ENCODE measurements around the gene KCNK3.

- no peak for TF ChIP-seq CEBPB (IDR thresholded peaks at IDR 0.05; ENCODE audit: borderline replicate concordance, low read depth, low read length)
- TF ChIP-seq, protein P1, sequence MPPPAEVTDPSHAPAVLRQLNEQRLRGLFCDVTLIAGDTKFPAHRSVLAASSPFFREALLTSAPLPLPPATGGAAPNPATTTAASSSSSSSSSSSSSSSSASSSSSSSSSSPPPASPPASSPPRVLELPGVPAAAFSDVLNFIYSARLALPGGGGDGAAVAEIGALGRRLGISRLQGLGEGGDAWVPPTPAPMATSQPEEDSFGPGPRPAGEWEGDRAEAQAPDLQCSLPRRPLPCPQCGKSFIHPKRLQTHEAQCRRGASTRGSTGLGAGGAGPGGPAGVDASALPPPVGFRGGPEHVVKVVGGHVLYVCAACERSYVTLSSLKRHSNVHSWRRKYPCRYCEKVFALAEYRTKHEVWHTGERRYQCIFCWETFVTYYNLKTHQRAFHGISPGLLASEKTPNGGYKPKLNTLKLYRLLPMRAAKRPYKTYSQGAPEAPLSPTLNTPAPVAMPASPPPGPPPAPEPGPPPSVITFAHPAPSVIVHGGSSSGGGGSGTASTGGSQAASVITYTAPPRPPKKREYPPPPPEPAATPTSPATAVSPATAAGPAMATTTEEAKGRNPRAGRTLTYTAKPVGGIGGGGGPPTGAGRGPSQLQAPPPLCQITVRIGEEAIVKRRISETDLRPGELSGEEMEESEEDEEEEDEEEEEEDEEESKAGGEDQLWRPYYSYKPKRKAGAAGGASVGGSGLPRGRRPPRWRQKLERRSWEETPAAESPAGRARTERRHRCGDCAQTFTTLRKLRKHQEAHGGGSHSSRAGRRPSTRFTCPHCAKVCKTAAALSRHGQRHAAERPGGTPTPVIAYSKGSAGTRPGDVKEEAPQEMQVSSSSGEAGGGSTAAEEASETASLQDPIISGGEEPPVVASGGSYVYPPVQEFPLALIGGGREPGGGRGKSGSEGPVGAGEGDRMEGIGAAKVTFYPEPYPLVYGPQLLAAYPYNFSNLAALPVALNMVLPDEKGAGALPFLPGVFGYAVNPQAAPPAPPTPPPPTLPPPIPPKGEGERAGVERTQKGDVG (CRISPR knock-in tag; IDR thresholded peaks at IDR 0.05; ENCODE audit: borderline replicate concordance) = 0 out of 2 replicates have a peak, but pooled peaks have one; percentile 47
- no peak for TF ChIP-seq ASH2L (IDR thresholded peaks at IDR 0.05; ENCODE audit: insufficient read length, low read depth, low read length)
- TF ChIP-seq THYN1 (CRISPR knock-in tag; IDR thresholded peaks at IDR 0.05; ENCODE audit: borderline replicate concordance, low read depth) = no peak
- no peak for TF ChIP-seq POLR2AphosphoS5 (IDR thresholded peaks at IDR 0.05; ENCODE audit: low read depth, low read length)
- no peak for TF ChIP-seq CTCF (CRISPR knock-in tag; IDR thresholded peaks at IDR 0.05)
- peak; percentile 71 for TF ChIP-seq ESRRA (CRISPR knock-in tag; IDR thresholded peaks at IDR 0.05; ENCODE audit: low read depth)
- TF ChIP-seq MTF1 (CRISPR knock-in tag; IDR thresholded peaks at IDR 0.05) = no peak
- no peak for TF ChIP-seq HNRNPUL1 (IDR thresholded peaks at IDR 0.05; ENCODE audit: low read depth, low read length)
- TF ChIP-seq ETV6 (CRISPR knock-in tag; conservative IDR thresholded peaks at IDR 0.05) = 0 out of 2 replicates have a peak, but pooled peaks have one; percentile 39
These were observed 28.9 kb downstream of the KCNK3 start for GRCh38 chr2:26721115-26722032.

Data from HepG2 (cell line).